H9 (cell line): Measurements from ENCODE around the gene AMMECR1. TPM values are rescaled to one million over a fixed set of nuclear protein-coding genes. Genes with fewer than 3 reads are reported as not detected.

Source experiments
- DNase-seq: peaks from one replicate; pipeline ENCODE4 v3.0.0-alpha.2; 2017
- H2AFZ ChIP-seq: one replicate; pipeline ENCODE4 v1.6.1; 2013; ENCODE audit warnings: mild to moderate bottlenecking, low read length, control low read depth, moderate library complexity
- H2AK5ac ChIP-seq: 2 replicates; pipeline ENCODE4 v1.6.1; 2013; ENCODE audit warnings: low read length, control low read depth, mixed read lengths; ENCODE audit not compliant: insufficient read length
- H2BK120ac ChIP-seq: one replicate; pipeline ENCODE4 v1.6.1; 2013; ENCODE audit warnings: low read depth, mild to moderate bottlenecking, low read length, control low read depth, inconsistent platforms; ENCODE audit not compliant: poor library complexity, severe bottlenecking
- H2BK12ac ChIP-seq: 2 replicates; pipeline ENCODE4 v1.6.1; 2013; ENCODE audit warnings: low read length, control low read depth, mixed read lengths, low read depth; ENCODE audit not compliant: insufficient read length
- H2BK15ac ChIP-seq: 2 replicates; pipeline ENCODE4 v1.6.1; 2013; ENCODE audit warnings: low read depth, low read length, control low read depth
- H2BK20ac ChIP-seq: one replicate; pipeline ENCODE4 v1.6.1; 2013; ENCODE audit warnings: low read depth, mild to moderate bottlenecking, low read length, control low read depth, inconsistent platforms; ENCODE audit not compliant: poor library complexity, severe bottlenecking
- H2BK5ac ChIP-seq: 2 replicates; pipeline ENCODE4 v1.6.1; 2013; ENCODE audit warnings: low read length, control low read depth, mixed read lengths; ENCODE audit not compliant: insufficient read length
- H3K14ac ChIP-seq: 2 replicates; pipeline ENCODE4 v1.6.1; 2013; ENCODE audit warnings: low read length, control low read depth; ENCODE audit not compliant: insufficient read depth
- H3K18ac ChIP-seq: 2 replicates; pipeline ENCODE4 v1.6.1; 2013; ENCODE audit warnings: low read depth, mild to moderate bottlenecking, mixed read lengths, low read length, control low read depth; ENCODE audit not compliant: insufficient read length
- H3K23ac ChIP-seq: 2 replicates; pipeline ENCODE4 v1.6.1; 2013; ENCODE audit warnings: low read length, control low read depth, mixed read lengths, low read depth; ENCODE audit not compliant: insufficient read length
- H3K23me2 ChIP-seq: 2 replicates; pipeline ENCODE4 v1.6.1; 2013; ENCODE audit warnings: low read depth, mild to moderate bottlenecking, mixed read lengths, low read length, control low read depth; ENCODE audit not compliant: insufficient read length, poor library complexity, severe bottlenecking
- H3K27ac ChIP-seq: 2 replicates; pipeline ENCODE4 v1.5.1; 2013; ENCODE audit warnings: low read length, control low read depth, mixed read lengths, low read depth; ENCODE audit not compliant: insufficient read length
- H3K27me3 ChIP-seq: 2 replicates; pipeline ENCODE4 v1.6.1; 2013; ENCODE audit warnings: low read length, control low read depth, inconsistent platforms; ENCODE audit not compliant: insufficient read depth
- H3K4ac ChIP-seq: 2 replicates; pipeline ENCODE4 v1.6.1; 2013; ENCODE audit warnings: low read depth, mild to moderate bottlenecking, control low read depth, inconsistent platforms, low read length, moderate library complexity
- H3K4me1 ChIP-seq: 2 replicates; pipeline ENCODE4 v1.6.1; 2013; ENCODE audit warnings: low read length, control low read depth, inconsistent platforms; ENCODE audit not compliant: insufficient read depth
- H3K4me2 ChIP-seq: 2 replicates; pipeline ENCODE4 v1.6.1; 2013; ENCODE audit warnings: low read length, control low read depth, mixed read lengths; ENCODE audit not compliant: insufficient read length, insufficient read depth
- H3K56ac ChIP-seq: 2 replicates; pipeline ENCODE4 v1.6.1; 2013; ENCODE audit warnings: low read depth, mild to moderate bottlenecking, mixed read lengths, low read length, control low read depth; ENCODE audit not compliant: insufficient read length
- H3K79me1 ChIP-seq: 2 replicates; pipeline ENCODE4 v1.6.1; 2013; ENCODE audit warnings: low read depth, mild to moderate bottlenecking, moderate library complexity, low read length, control low read depth, inconsistent platforms; ENCODE audit not compliant: insufficient read depth, poor library complexity, severe bottlenecking
- H3K79me2 ChIP-seq: 2 replicates; pipeline ENCODE4 v1.6.1; 2013; ENCODE audit warnings: low read length, control low read depth, inconsistent platforms; ENCODE audit not compliant: insufficient read depth
- H3K9ac ChIP-seq: 2 replicates; pipeline ENCODE4 v1.6.1; 2013; ENCODE audit warnings: low read length, control low read depth, mixed read lengths; ENCODE audit not compliant: insufficient read length; ENCODE audit errors: extremely low read depth
- H3K9me3 ChIP-seq: one replicate; pipeline ENCODE4 v1.6.1; 2013; ENCODE audit warnings: low read depth, low read length, inconsistent platforms; ENCODE audit not compliant: control insufficient read depth
- H3T11ph ChIP-seq: one replicate; pipeline ENCODE4 v1.6.1; 2013; ENCODE audit warnings: mild to moderate bottlenecking, low read length, control low read depth, inconsistent platforms
- H4K20me1 ChIP-seq: one replicate; pipeline ENCODE4 v1.6.1; 2013; ENCODE audit not compliant: control insufficient read depth, insufficient read length, insufficient read depth
- H4K5ac ChIP-seq: 2 replicates; pipeline ENCODE4 v1.6.1; 2013; ENCODE audit warnings: low read depth, mild to moderate bottlenecking, mixed read lengths, low read length, control low read depth; ENCODE audit not compliant: insufficient read length
- H4K8ac ChIP-seq: replicated peaks from 2 replicates; pipeline ENCODE4 v1.6.1; 2013; ENCODE audit warnings: low read length, control low read depth, mixed read lengths, low read depth; ENCODE audit not compliant: insufficient read length
- H4K91ac ChIP-seq: 2 replicates; pipeline ENCODE4 v1.6.1; 2013; ENCODE audit warnings: low read depth, mild to moderate bottlenecking, moderate library complexity, mixed read lengths, low read length, control low read depth; ENCODE audit not compliant: insufficient read length
- H3K27ac Mint-ChIP-seq, 3 experiments: 2 replicates in 2 of 3; 3 replicates in 1 of 3; pipeline ENCODE4 v1.8.0; 2020 to 2021; ENCODE audit warnings: mixed read lengths in 3 of 3, mild to moderate bottlenecking in 1 of 3, moderate library complexity in 1 of 3
- H3K27me3 Mint-ChIP-seq: 2 replicates; pipeline ENCODE4 v1.8.0; 2021; ENCODE audit warnings: low read depth, mild to moderate bottlenecking, moderate library complexity, mixed read lengths
- H3K36me3 Mint-ChIP-seq, 3 experiments: 2 replicates in 2 of 3; 3 replicates in 1 of 3; pipeline ENCODE4 v1.8.0; 2020 to 2021; ENCODE audit warnings: low read depth in 3 of 3, mixed read lengths in 3 of 3; ENCODE audit not compliant: insufficient read depth in 1 of 3
- H3K4me1 Mint-ChIP-seq, 2 experiments: 2 replicates each; pipeline ENCODE4 v1.8.0; 2020; ENCODE audit warnings: mixed read lengths in 2 of 2
- H3K4me3 Mint-ChIP-seq, 2 experiments: 2 replicates in 1 of 2; 3 replicates in 1 of 2; pipeline ENCODE4 v1.8.0; 2020 to 2021; ENCODE audit warnings: mild to moderate bottlenecking in 2 of 2, mixed read lengths in 2 of 2, moderate library complexity in 1 of 2
- H3K9me3 Mint-ChIP-seq, 2 experiments: 2 replicates in 1 of 2; 3 replicates in 1 of 2; pipeline ENCODE4 v1.8.0; 2020; ENCODE audit warnings: mild to moderate bottlenecking in 2 of 2, mixed read lengths in 2 of 2, moderate library complexity in 1 of 2
- CTCF ChIP-seq: fragments of 200-600 bp; sonication (generic); conservative IDR thresholded peaks from 3 replicates; pipeline ENCODE4 v1.8.0; 2021; ENCODE audit warnings: antibody characterized with exemption, mild to moderate bottlenecking
- WGBS: extraction: QIAGEN DNeasy Blood & Tissue Kit; methylation state at CpG from one replicate; pipeline ENCODE4 v1.1.7; 2013; ENCODE audit warnings: missing lambda C conversion rate, low lambda C conversion rate, mixed read lengths; ENCODE audit not compliant: insufficient read length; ENCODE audit errors: extremely low coverage; 5-methylcytosine and 5-hydroxymethylcytosine counted together
- total RNA-seq: library from RNA; stranded (reverse); gene quantifications from 2 replicates; pipeline ENCODE4 v1.2.1, GENCODE V29; 2021

Gene AMMECR1
- total RNA-seq, 1 experiment from 2014 or later, result 28.5 TPM

DNA sequence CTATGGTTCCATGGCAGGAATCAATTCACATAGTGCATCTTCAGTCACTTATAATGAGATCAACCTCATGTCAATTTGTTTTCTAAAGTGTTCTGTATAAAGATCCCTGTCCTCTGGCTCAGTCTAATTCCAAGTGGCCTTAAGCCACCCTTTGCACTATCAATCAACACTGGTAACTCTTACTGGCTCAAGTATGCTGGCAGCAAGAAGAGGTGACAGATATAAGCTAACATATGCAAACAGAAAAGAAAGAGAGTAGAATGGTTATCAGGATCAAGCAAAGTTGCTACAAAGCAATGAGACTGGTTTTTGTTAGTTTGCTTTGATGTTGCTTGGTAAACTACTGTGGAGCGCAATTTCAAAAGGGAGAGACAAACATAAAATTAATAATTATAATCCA, 67.0 kb downstream of the AMMECR1 start:
- Histone ChIP-seq H2BK5ac (no peak overlapping the region), H3K4me1 (peaks cover 4% of the 10 kb centered on the region), H2BK15ac (no peak overlapping the region), H4K91ac (no peak overlapping the region), H4K8ac (no peak overlapping the region), H3K14ac (no peak overlapping the region), H3K4me2 (no peak overlapping the region), H2BK120ac (no peak overlapping the region), H3T11ph (no peak overlapping the region), H4K5ac (no peak overlapping the region), H3K4ac (no peak overlapping the region), H3K9me3 (no peaks in the 10 kb centered on the region), H3K79me1 (no peaks in the 10 kb centered on the region), H3K79me2 (peaks cover 2% of the 10 kb centered on the region; the same call in 1 of the 2 replicates), H3K27me3 (no peaks in the 10 kb centered on the region), H3K56ac (no peak overlapping the region), H2BK12ac (no peak overlapping the region), H3K23ac (no peak overlapping the region), H3K9ac (no peak overlapping the region), H3K27ac (no peak overlapping the region), H2BK20ac (no peak overlapping the region), H4K20me1 (no peaks in the 10 kb centered on the region), H3K18ac (no peak overlapping the region), H2AFZ (no peak overlapping the region), H3K23me2 (no peaks in the 10 kb centered on the region), H2AK5ac (no peak overlapping the region)
- H3K27me3 Mint-ChIP-seq, result no peaks in the 10 kb centered on the region
- TF ChIP-seq CTCF, result no peak
- DNase-seq, result no peak
- no peak overlapping the region for H3K4me3 Mint-ChIP-seq
- H3K4me1 Mint-ChIP-seq, result peaks cover 30 to 35% of the 10 kb centered on the region in 2 experiments
- no peak overlapping the region for H3K27ac Mint-ChIP-seq
- WGBS, result no CpG with 5 or more reads among the region's 1 CpG
- no peaks in the 10 kb centered on the region for H3K9me3 Mint-ChIP-seq
- H3K36me3 Mint-ChIP-seq, result peaks cover 0 to 4% (median 2%) of the 10 kb centered on the region in 3 experiments; a peak in 1 of 7 replicates
